GM23248 (cell line): Measurements from ENCODE around the gene ADAMTSL1. TPM values are rescaled to one million over a fixed set of nuclear protein-coding genes. Genes with fewer than 3 reads are reported as not detected.
A peak's percentile ranks its signal among the peaks of the same experiment; 100 is the strongest.

ENCODE experiments used
- DNase-seq: peaks from one replicate; pipeline ENCODE4 v3.0.0-alpha.2; 2015
- H2AFZ ChIP-seq: fragments of 200-600 bp; sonication (generic); 2 replicates; pipeline ENCODE4 v1.6.1; 2016; ENCODE audit warnings: antibody characterized with exemption
- H3F3A ChIP-seq: fragments of 200-600 bp; sonication (generic); 2 replicates; pipeline ENCODE4 v1.6.1; 2016; ENCODE audit warnings: mild to moderate bottlenecking, antibody characterized with exemption, mixed run types; ENCODE audit not compliant: insufficient read depth
- H3K27ac ChIP-seq: fragments of 200-600 bp; sonication (generic); 2 replicates; pipeline ENCODE4 v1.5.1; 2016; ENCODE audit warnings: mild to moderate bottlenecking
- H3K27me3 ChIP-seq: fragments of 200-600 bp; sonication (generic); replicated peaks from 2 replicates; pipeline ENCODE4 v1.6.1; 2016; ENCODE audit warnings: mild to moderate bottlenecking; ENCODE audit not compliant: insufficient read depth
- H3K36me3 ChIP-seq: fragments of 200-600 bp; sonication (generic); 2 replicates; pipeline ENCODE4 v1.6.1; 2016; ENCODE audit warnings: low read depth, mild to moderate bottlenecking
- H3K4me1 ChIP-seq: fragments of 200-600 bp; sonication (generic); 2 replicates; pipeline ENCODE4 v1.6.1; 2016; ENCODE audit warnings: mild to moderate bottlenecking; ENCODE audit not compliant: insufficient read depth
- H3K4me2 ChIP-seq: fragments of 200-600 bp; sonication (generic); one replicate; pipeline ENCODE4 v1.6.1; 2016; ENCODE audit warnings: mild to moderate bottlenecking; ENCODE audit not compliant: unreplicated experiment
- H3K4me3 ChIP-seq: fragments of 200-600 bp; sonication (generic); 2 replicates; pipeline ENCODE4 v1.5.1; 2016; ENCODE audit warnings: mild to moderate bottlenecking
- H3K79me2 ChIP-seq: fragments of 200-600 bp; sonication (generic); 2 replicates; pipeline ENCODE4 v1.6.1; 2016; ENCODE audit warnings: mild to moderate bottlenecking; ENCODE audit not compliant: insufficient read depth
- H3K9ac ChIP-seq: fragments of 200-600 bp; sonication (generic); 2 replicates; pipeline ENCODE4 v1.6.1; 2016; ENCODE audit warnings: mild to moderate bottlenecking
- H3K9me2 ChIP-seq: fragments of 200-600 bp; sonication (generic); 2 replicates; pipeline ENCODE4 v1.6.1; 2016; ENCODE audit warnings: mixed run types, mild to moderate bottlenecking, moderate library complexity; ENCODE audit not compliant: insufficient read depth
- H3K9me3 ChIP-seq: fragments of 200-600 bp; sonication (generic); one replicate; pipeline ENCODE4 v1.6.1; 2017; ENCODE audit warnings: low read depth
- H4K20me1 ChIP-seq: fragments of 200-600 bp; sonication (generic); 2 replicates; pipeline ENCODE4 v1.6.0; 2016; ENCODE audit not compliant: insufficient read depth
- EZH2 ChIP-seq: fragments of 200-600 bp; sonication (generic); IDR thresholded peaks from 2 replicates; pipeline ENCODE4 v1.6.1; 2018; ENCODE audit warnings: antibody characterized with exemption, mild to moderate bottlenecking; ENCODE audit not compliant: insufficient read depth, poor library complexity, severe bottlenecking
- EZH2phosphoT487 ChIP-seq: fragments of 200-600 bp; sonication (generic); IDR thresholded peaks from 2 replicates; pipeline ENCODE4 v1.6.1; 2018; ENCODE audit warnings: antibody characterized with exemption, moderate library complexity, mild to moderate bottlenecking, low read depth; ENCODE audit not compliant: insufficient read depth
- WGBS, 2 experiments: methylation state at CpG; one replicate each; pipeline ENCODE4 v1.1.6; 2015 to 2017; ENCODE audit warnings: low lambda C conversion rate in 2 of 2, low coverage in 1 of 2; ENCODE audit errors: missing lambda C conversion rate in 2 of 2; 5-methylcytosine and 5-hydroxymethylcytosine counted together
- in situ Hi-C: fragments of 300-500 bp; cut with MboI; formaldehyde crosslinking; loops from 2 replicates; pipeline ENCODE4 v1.15.0; 2020
- polyA plus RNA-seq: library from polyadenylated mRNA; unstranded; fragments of >200 nt; fragmentation: Nextera tagmentation; extraction: Ambion mirVana; gene quantifications from 2 replicates; pipeline ENCODE4 v1.2.1, GENCODE V29; 2016
- total RNA-seq: library from RNA; depleted of rRNA; stranded (reverse); fragments of >200 nt; shearing (Covaris generic); gene quantifications from 2 replicates; pipeline ENCODE4 v1.2.3, GENCODE V29; 2014

The ADAMTSL1 gene
- total and polyA plus RNA-seq, 2 experiments from 2014 or later = 77.0 to 273 TPM

DNA sequence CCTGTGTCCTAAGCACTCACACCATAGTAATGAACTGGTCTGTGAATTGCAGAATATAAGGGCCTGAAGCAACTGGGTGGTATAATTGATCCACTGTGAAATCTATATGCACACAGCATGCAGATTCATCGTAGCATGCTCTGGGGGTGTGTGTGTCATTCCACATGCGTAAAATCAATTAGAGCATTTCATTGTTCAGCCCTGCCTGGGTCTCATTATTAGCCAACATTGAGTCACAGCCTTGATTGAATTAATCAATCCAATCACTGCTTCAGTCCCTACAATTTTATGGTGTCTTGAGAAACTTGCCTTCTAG lies 248.0 kb downstream of the ADAMTSL1 start:
- Histone ChIP-seq H2AFZ (no peak overlapping the region), H4K20me1 (no peaks in the 10 kb centered on the region), H3K4me1 (peaks cover 44% of the 10 kb centered on the region), H3K36me3 (peaks cover 54% of the 10 kb centered on the region), H3K27me3 (no peaks in the 10 kb centered on the region), H3F3A (peaks cover 67% of the 10 kb centered on the region), H3K9me3 (no peaks in the 10 kb centered on the region), H3K27ac (peak overlapping the region; percentile 67), H3K4me3 (no peak overlapping the region), H3K4me2 (no peak overlapping the region), H3K9me2 (no peaks in the 10 kb centered on the region), H3K9ac (no peak overlapping the region), H3K79me2 (peaks cover 10% of the 10 kb centered on the region; the same call in 1 of the 2 replicates)
- 53 to 56% methylated on average over 2 of the region's 2 CpGs for WGBS, 2 experiments
- no peak for TF ChIP-seq EZH2phosphoT487
- TF ChIP-seq EZH2 = no peak
- no peak for DNase-seq
- in situ Hi-C loops = loop anchor here (25.0 kb wide), 1 partner anchor 460 kb away; no protein-coding TSS in a partner anchor

DNA sequence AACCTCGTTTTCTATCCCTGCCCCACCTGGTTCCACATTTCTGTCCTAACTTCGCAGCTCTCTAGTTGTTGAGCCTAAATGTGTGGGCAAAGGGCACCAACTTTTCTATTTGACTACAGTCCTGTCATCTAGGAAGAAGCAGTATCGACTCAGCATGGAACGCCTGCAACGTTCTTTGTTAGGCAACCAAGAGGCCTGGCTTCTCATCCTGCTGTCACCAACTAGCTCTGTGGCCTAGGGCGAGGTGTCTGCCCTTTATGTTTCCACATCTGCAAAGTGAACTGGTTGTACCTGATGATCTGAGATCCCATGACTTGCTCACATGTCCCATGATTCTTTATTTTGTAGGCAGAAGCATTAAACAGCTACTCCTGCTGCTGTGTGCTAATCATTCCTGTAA lies 248.9 kb downstream of the ADAMTSL1 start:
- Histone ChIP-seq H3K9me2 (no peaks in the 10 kb centered on the region), H3K27ac (no peak overlapping the region), H3F3A (peaks cover 62% of the 10 kb centered on the region), H3K4me3 (no peak overlapping the region), H3K9me3 (no peaks in the 10 kb centered on the region), H3K36me3 (peaks cover 58% of the 10 kb centered on the region), H4K20me1 (no peaks in the 10 kb centered on the region), H3K4me1 (peaks cover 40% of the 10 kb centered on the region), H3K79me2 (peaks cover 10% of the 10 kb centered on the region; the same call in 1 of the 2 replicates), H2AFZ (no peak overlapping the region), H3K4me2 (no peak overlapping the region), H3K27me3 (no peaks in the 10 kb centered on the region), H3K9ac (no peak overlapping the region)
- WGBS, 2 experiments = 76 to 83% methylated on average over 6 of the region's 6 CpGs
- in situ Hi-C loops = loop anchor here (25.0 kb wide), 1 partner anchor 461 kb away; no protein-coding TSS in a partner anchor
- TF ChIP-seq EZH2 = no peak
- no peak for TF ChIP-seq EZH2phosphoT487
- no peak for DNase-seq

DNA sequence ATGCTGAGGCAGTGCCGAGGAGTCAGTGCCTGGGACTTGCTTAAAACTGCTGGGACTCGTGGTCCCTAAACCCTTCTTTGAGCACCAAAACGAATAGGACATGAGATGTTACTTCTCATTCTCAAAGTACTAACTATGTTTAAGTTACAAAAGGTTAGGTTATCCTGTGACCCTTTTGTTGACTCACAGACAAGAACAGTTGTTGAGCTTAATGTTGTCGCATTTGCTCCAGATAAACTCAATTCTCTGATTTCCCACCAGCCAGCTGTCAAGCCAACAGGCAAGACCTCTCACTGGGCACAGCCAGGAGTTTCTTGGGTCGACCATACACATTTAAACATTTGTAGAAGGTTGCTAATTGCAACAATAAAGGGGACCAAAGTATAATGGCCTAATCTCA lies 249.4 kb downstream of the ADAMTSL1 start:
- in situ Hi-C loops = loop anchor here (25.0 kb wide), 1 partner anchor 461 kb away; no protein-coding TSS in a partner anchor
- Histone ChIP-seq H3K4me1 (peaks cover 37% of the 10 kb centered on the region), H3K27ac (no peak overlapping the region), H3F3A (peaks cover 57% of the 10 kb centered on the region), H3K27me3 (no peaks in the 10 kb centered on the region), H3K9ac (no peak overlapping the region), H3K4me3 (no peak overlapping the region), H4K20me1 (no peaks in the 10 kb centered on the region), H3K36me3 (peaks cover 62% of the 10 kb centered on the region), H3K4me2 (no peak overlapping the region), H2AFZ (no peak overlapping the region), H3K79me2 (peaks cover 10% of the 10 kb centered on the region; the same call in 1 of the 2 replicates), H3K9me3 (no peaks in the 10 kb centered on the region), H3K9me2 (no peaks in the 10 kb centered on the region)
- TF ChIP-seq EZH2 (no peak), EZH2phosphoT487 (no peak)
- DNase-seq = no peak
- 95 to 100% methylated on average over 5 of the region's 5 CpGs for WGBS, 2 experiments

DNA sequence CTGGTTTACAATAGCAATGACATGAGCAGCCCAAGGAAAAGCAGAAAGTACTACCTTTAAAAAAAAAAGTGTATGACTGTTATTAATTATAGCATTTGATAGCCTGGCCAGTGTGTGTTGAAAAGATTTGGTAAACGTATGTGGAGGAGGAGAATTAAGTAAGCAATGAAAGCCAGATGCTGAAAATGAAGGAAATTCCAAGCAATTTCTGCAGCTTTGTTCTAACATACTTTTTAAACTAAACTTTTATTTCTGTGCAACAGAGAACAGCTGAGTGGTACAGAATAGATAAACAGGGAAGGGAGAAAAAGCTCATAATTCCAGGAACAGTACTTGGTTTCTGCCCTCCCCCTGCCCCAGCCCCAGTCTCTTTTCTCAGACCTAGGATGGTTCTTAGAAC lies 252.6 kb downstream of the ADAMTSL1 start:
- Histone ChIP-seq H3F3A (peaks cover 51% of the 10 kb centered on the region), H2AFZ (peak overlapping the region; percentile 11; the same call in 1 of the 2 replicates), H4K20me1 (no peaks in the 10 kb centered on the region), H3K79me2 (peaks cover 10% of the 10 kb centered on the region; the same call in 1 of the 2 replicates), H3K4me1 (peaks cover 21% of the 10 kb centered on the region), H3K27me3 (no peaks in the 10 kb centered on the region), H3K4me2 (peak overlapping the region; percentile 44), H3K4me3 (no peak overlapping the region), H3K36me3 (peaks cover 77% of the 10 kb centered on the region), H3K9me2 (no peaks in the 10 kb centered on the region), H3K9me3 (no peaks in the 10 kb centered on the region), H3K27ac (peak overlapping the region; percentile 42), H3K9ac (peak overlapping the region; percentile 22; the same call in 1 of the 2 replicates)
- WGBS, 2 experiments = 6 to 7% methylated on average over 1 of the region's 1 CpG
- in situ Hi-C loops = no loop called here
- peak; percentile 52 for DNase-seq
- no peak for TF ChIP-seq EZH2
- no peak for TF ChIP-seq EZH2phosphoT487
